Activated B cell treated with CpG ODN at 0.5 μM for 24 hours (primary cell): ENCODE measurements around the gene NAIF1. TPM values are rescaled to one million over a fixed set of nuclear protein-coding genes. Genes with fewer than 3 reads are reported as not detected.

ENCODE experiments used
- ATAC-seq: fragments of 200-7000 bp; cut with Tn5 transposase; one replicate; pipeline ENCODE4 v1.10.0; 2021; ENCODE audit warnings: low read depth, mild to moderate bottlenecking, moderate library complexity
- CTCF ChIA-PET: fragments of 350-600 bp; sonication (Branson Sonifier 250); formaldehyde crosslinking; loops from one replicate; lab custom pipeline; 2021; ENCODE audit warnings: antibody characterized with exemption; lab: Charles Lee
- POLR2A ChIA-PET: fragments of 350-600 bp; sonication (Branson Sonifier 250); formaldehyde crosslinking; loops from one replicate; lab custom pipeline; 2021; ENCODE audit warnings: antibody characterized with exemption; lab: Charles Lee
- DNase-seq: peaks from one replicate; pipeline ENCODE4 v3.0.0; 2022
- H3K27ac Mint-ChIP-seq: one replicate; pipeline ENCODE4 v1.8.0; 2020; ENCODE audit warnings: mixed read lengths
- H3K27me3 Mint-ChIP-seq: one replicate; pipeline ENCODE4 v1.8.0; 2021; ENCODE audit warnings: mixed read lengths
- H3K36me3 Mint-ChIP-seq: one replicate; pipeline ENCODE4 v1.8.0; 2021; ENCODE audit warnings: low read depth, mixed read lengths
- H3K4me1 Mint-ChIP-seq: one replicate; pipeline ENCODE4 v1.8.0; 2021; ENCODE audit warnings: mixed read lengths
- H3K4me3 Mint-ChIP-seq: one replicate; pipeline ENCODE4 v1.8.0; 2020; ENCODE audit warnings: mild to moderate bottlenecking, mixed read lengths
- H3K9me3 Mint-ChIP-seq: one replicate; pipeline ENCODE4 v1.8.0; 2020; ENCODE audit warnings: mixed read lengths
- intact Hi-C: fragments of 100-400 bp; cut with micrococcal nuclease; formaldehyde crosslinking; loops from one replicate; pipeline ENCODE4 v1.15.1; 2024
- total RNA-seq: library from RNA; stranded (reverse); gene quantifications from 2 replicates; pipeline ENCODE4 v1.2.3, GENCODE V29; 2022
- TF ChIP-seq, protein P1 (sequence below): fragments of 200-600 bp; IDR thresholded peaks from one replicate; pipeline ENCODE4 v1.8.0; 2022; ENCODE audit warnings: antibody characterized with exemption, mild to moderate bottlenecking

NAIF1 gene
- total RNA-seq, 1 donor from 2014 or later = 10.4 TPM

DNA sequence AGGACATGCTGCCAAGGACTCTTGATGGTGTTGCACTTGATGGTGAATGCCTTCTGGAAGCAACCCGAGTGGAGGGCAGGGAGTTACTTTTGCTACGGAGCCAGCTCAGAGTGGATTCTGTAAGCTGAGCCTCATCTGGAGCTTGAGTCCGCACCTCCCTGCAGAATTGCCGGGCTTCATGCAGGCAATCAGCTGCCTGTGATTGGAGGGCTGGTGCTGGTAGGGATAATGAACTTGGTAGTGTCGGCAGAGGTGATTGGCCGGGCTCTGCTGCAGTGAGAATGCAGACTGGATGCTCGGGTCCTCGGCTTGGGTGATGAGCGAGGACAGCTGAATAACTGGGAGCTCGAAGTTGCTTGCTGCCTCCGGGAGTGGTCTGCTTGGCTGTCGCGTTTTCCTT is 24.0 kb upstream of the NAIF1 start:
- Mint-ChIP-seq H3K4me1 (peaks cover 42% of the 10 kb centered on the region), H3K27ac (no peak overlapping the region), H3K9me3 (no peaks in the 10 kb centered on the region), H3K27me3 (no peaks in the 10 kb centered on the region), H3K4me3 (no peak overlapping the region), H3K36me3 (peaks cover 7% of the 10 kb centered on the region)
- no peak for ATAC-seq
- POLR2A ChIA-PET = interaction anchor here (0.5 to 1.1 kb wide), 3 partner anchors 14 to 37 kb away, joined by 3 to 6 read pairs (median 3); partner anchors contain the start of gene SLC25A25
- CTCF ChIA-PET = interaction anchor here (0.6 to 1.8 kb wide), 3 partner anchors 26 to 135 kb away, joined by 3 to 4 read pairs (median 4); no protein-coding TSS in a partner anchor
- intact Hi-C loops = no loop called here
- TF ChIP-seq, protein P1, sequence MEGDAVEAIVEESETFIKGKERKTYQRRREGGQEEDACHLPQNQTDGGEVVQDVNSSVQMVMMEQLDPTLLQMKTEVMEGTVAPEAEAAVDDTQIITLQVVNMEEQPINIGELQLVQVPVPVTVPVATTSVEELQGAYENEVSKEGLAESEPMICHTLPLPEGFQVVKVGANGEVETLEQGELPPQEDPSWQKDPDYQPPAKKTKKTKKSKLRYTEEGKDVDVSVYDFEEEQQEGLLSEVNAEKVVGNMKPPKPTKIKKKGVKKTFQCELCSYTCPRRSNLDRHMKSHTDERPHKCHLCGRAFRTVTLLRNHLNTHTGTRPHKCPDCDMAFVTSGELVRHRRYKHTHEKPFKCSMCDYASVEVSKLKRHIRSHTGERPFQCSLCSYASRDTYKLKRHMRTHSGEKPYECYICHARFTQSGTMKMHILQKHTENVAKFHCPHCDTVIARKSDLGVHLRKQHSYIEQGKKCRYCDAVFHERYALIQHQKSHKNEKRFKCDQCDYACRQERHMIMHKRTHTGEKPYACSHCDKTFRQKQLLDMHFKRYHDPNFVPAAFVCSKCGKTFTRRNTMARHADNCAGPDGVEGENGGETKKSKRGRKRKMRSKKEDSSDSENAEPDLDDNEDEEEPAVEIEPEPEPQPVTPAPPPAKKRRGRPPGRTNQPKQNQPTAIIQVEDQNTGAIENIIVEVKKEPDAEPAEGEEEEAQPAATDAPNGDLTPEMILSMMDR = no peak
- no peak for DNase-seq

DNA sequence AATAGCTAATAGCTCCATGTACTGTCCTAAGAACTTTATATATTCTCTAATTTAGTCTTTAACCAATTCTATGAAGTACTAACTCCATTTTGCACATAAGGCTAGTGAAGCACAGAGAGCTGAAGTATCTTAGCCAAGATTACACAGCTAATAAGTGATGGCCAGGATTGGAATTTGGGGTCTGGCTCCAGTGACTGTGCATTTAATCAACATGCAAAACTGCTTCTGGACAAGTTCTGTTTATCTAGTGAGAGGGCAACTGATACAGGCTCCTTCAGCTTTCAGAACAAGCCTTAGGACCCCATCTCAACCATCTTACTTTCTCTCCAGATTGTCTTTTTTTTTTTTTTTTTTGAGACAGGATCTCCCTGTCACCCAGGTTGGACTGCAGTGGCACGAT is 22.2 kb upstream of the NAIF1 start:
- H3K36me3 Mint-ChIP-seq = peaks cover 8% of the 10 kb centered on the region

DNA sequence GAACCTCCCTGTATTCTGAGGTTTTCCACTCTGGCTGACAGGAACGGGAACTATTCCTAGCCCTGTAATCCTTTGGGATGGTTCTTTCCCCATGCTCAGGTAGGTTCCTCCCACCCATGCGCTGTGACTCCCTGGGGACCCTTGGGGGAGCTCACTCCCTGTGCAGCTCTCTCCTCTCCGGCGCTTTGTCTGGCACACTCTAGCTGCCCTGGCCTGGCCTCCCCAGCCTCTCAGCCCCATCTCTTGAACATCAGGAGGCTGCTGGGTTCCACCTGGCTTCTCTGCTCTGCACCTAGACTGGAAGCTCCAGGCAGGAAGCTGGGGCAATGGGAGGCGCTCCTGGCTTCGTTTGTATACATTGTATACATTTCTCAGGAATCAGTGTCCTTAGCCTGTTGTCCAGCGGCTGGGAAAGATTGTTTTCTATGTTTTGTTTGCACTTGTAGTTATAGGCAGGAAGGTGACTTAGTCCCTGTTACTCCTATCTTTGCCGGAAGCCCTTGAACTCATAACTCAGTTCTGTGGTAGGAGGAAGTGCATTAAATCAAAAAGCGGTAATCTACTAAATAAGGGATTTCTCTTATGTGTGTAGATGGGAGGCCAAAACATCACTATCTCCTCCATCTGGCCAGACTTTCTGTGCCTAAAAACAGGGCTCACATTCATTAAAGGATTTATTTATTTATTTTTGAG is 21.3 kb upstream of the NAIF1 start:
- Mint-ChIP-seq H3K4me1 (peaks cover 28% of the 10 kb centered on the region), H3K36me3 (peaks cover 10% of the 10 kb centered on the region), H3K27ac (no peak overlapping the region), H3K4me3 (no peak overlapping the region), H3K27me3 (no peaks in the 10 kb centered on the region), H3K9me3 (no peaks in the 10 kb centered on the region)
- ATAC-seq = no peak
- no peak for DNase-seq
- TF ChIP-seq, protein P1 = no peak
- intact Hi-C loops = no loop called here
- POLR2A ChIA-PET = interaction anchor here (0.8 kb wide), 1 partner anchor 10 kb away, joined by 3 read pairs; no protein-coding TSS in a partner anchor
- CTCF ChIA-PET = interaction anchor here (0.8 to 1.8 kb wide), 3 partner anchors 9 to 146 kb away, joined by 3 to 6 read pairs (median 3); no protein-coding TSS in a partner anchor

More for the DNA sequence above, 22.2 kb upstream of the NAIF1 start:
- H3K9me3 Mint-ChIP-seq = no peaks in the 10 kb centered on the region
- ChIA-PET CTCF (no interaction called here), POLR2A (no interaction called here)
- no peaks in the 10 kb centered on the region for H3K27me3 Mint-ChIP-seq
- H3K27ac Mint-ChIP-seq = no peak overlapping the region
- TF ChIP-seq, protein P1 = no peak
- ATAC-seq (no peak), DNase-seq (no peak)
- peaks cover 32% of the 10 kb centered on the region for H3K4me1 Mint-ChIP-seq
- intact Hi-C loops = no loop called here
- H3K4me3 Mint-ChIP-seq = no peak overlapping the region

DNA sequence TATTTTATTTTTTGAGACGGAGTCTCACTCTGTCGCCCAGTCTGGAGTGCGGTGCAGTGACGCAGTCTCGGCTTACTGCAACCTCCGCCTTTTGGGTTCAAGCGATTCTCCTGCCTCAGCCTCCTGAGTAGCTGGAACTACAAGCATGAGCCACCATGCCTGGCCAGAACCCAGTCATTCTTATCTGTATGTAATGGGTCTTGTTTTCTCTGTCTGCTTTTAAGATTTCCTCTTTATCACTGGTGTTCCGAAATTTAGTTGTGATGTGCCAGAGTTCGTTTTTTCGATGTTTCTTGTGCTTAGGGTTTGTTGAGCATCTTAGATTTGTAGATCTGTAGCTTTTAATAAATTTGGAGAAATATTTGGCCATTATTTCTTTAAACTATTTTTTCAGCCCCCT is 20.1 kb upstream of the NAIF1 start:
- Mint-ChIP-seq H3K4me1 (peaks cover 21% of the 10 kb centered on the region), H3K27ac (no peak overlapping the region), H3K36me3 (peaks cover 7% of the 10 kb centered on the region), H3K9me3 (no peaks in the 10 kb centered on the region), H3K27me3 (no peaks in the 10 kb centered on the region), H3K4me3 (no peak overlapping the region)
- ATAC-seq = no peak
- intact Hi-C loops = no loop called here
- TF ChIP-seq, protein P1 = no peak
- ChIA-PET CTCF (interaction anchor here (0.8 to 1.8 kb wide), 3 partner anchors 8 to 145 kb away, joined by 3 to 6 read pairs (median 3); no protein-coding TSS in a partner anchor), POLR2A (interaction anchor here (0.8 to 0.9 kb wide), 2 partner anchors 9 to 39 kb away, joined by 3 to 4 read pairs; no protein-coding TSS in a partner anchor)
- no peak for DNase-seq

DNA sequence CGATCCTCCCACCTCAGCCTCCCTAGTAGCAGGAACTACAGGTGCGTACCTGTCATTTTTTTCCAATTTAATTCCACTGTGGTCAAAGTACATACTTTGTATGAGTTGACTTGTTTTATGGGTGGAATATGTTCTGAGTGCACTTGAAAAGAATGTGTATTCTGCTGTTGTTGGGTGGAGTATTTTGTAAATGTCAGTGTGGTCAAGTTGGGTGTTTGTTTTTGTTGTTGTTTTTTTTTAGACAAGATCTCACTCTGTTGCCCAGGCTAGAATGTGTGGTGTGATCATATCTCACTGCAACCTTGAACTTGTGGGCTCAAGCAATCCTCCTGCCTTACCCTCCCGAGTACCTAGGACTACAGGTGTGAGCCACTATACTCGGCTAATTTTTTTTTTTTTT is 18.8 kb upstream of the NAIF1 start:
- intact Hi-C loops = loop anchor here (2.0 kb wide), 1 partner anchor 143 kb away; no protein-coding TSS in a partner anchor
- CTCF ChIA-PET = no interaction called here
- no peak overlapping the region for H3K27ac Mint-ChIP-seq

More for the DNA sequence above, 18.8 kb upstream of the NAIF1 start:
- H3K4me3 Mint-ChIP-seq = no peak overlapping the region
- H3K27me3 Mint-ChIP-seq = no peaks in the 10 kb centered on the region
- POLR2A ChIA-PET = interaction anchor here (0.7 kb wide), 2 partner anchors 14 to 662 kb away, joined by 4 to 5 read pairs; partner anchors contain the start of gene ZNF79
- no peak for ATAC-seq
- H3K4me1 Mint-ChIP-seq = peaks cover 30% of the 10 kb centered on the region
- peaks cover 10% of the 10 kb centered on the region for H3K36me3 Mint-ChIP-seq
- DNase-seq = no peak
- no peaks in the 10 kb centered on the region for H3K9me3 Mint-ChIP-seq
- TF ChIP-seq, protein P1 = no peak
